H9 (cell line): ENCODE results near the gene SIPA1L3. TPM values are rescaled to one million over a fixed set of nuclear protein-coding genes. Genes with fewer than 3 reads are reported as not detected.

ENCODE experiments used
- DNase-seq: peaks from one replicate; pipeline ENCODE4 v3.0.0-alpha.2; 2017
- H2AFZ ChIP-seq: one replicate; pipeline ENCODE4 v1.6.1; 2013; ENCODE audit warnings: mild to moderate bottlenecking, low read length, control low read depth, moderate library complexity
- H2AK5ac ChIP-seq: 2 replicates; pipeline ENCODE4 v1.6.1; 2013; ENCODE audit warnings: low read length, control low read depth, mixed read lengths; ENCODE audit not compliant: insufficient read length
- H2BK120ac ChIP-seq: one replicate; pipeline ENCODE4 v1.6.1; 2013; ENCODE audit warnings: low read depth, mild to moderate bottlenecking, low read length, control low read depth, inconsistent platforms; ENCODE audit not compliant: poor library complexity, severe bottlenecking
- H2BK12ac ChIP-seq: 2 replicates; pipeline ENCODE4 v1.6.1; 2013; ENCODE audit warnings: low read length, control low read depth, mixed read lengths, low read depth; ENCODE audit not compliant: insufficient read length
- H2BK15ac ChIP-seq: 2 replicates; pipeline ENCODE4 v1.6.1; 2013; ENCODE audit warnings: low read depth, low read length, control low read depth
- H2BK20ac ChIP-seq: one replicate; pipeline ENCODE4 v1.6.1; 2013; ENCODE audit warnings: low read depth, mild to moderate bottlenecking, low read length, control low read depth, inconsistent platforms; ENCODE audit not compliant: poor library complexity, severe bottlenecking
- H2BK5ac ChIP-seq: 2 replicates; pipeline ENCODE4 v1.6.1; 2013; ENCODE audit warnings: low read length, control low read depth, mixed read lengths; ENCODE audit not compliant: insufficient read length
- H3K14ac ChIP-seq: 2 replicates; pipeline ENCODE4 v1.6.1; 2013; ENCODE audit warnings: low read length, control low read depth; ENCODE audit not compliant: insufficient read depth
- H3K18ac ChIP-seq: 2 replicates; pipeline ENCODE4 v1.6.1; 2013; ENCODE audit warnings: low read depth, mild to moderate bottlenecking, mixed read lengths, low read length, control low read depth; ENCODE audit not compliant: insufficient read length
- H3K23ac ChIP-seq: 2 replicates; pipeline ENCODE4 v1.6.1; 2013; ENCODE audit warnings: low read length, control low read depth, mixed read lengths, low read depth; ENCODE audit not compliant: insufficient read length
- H3K23me2 ChIP-seq: 2 replicates; pipeline ENCODE4 v1.6.1; 2013; ENCODE audit warnings: low read depth, mild to moderate bottlenecking, mixed read lengths, low read length, control low read depth; ENCODE audit not compliant: insufficient read length, poor library complexity, severe bottlenecking
- H3K27ac ChIP-seq: 2 replicates; pipeline ENCODE4 v1.5.1; 2013; ENCODE audit warnings: low read length, control low read depth, mixed read lengths, low read depth; ENCODE audit not compliant: insufficient read length
- H3K27me3 ChIP-seq: 2 replicates; pipeline ENCODE4 v1.6.1; 2013; ENCODE audit warnings: low read length, control low read depth, inconsistent platforms; ENCODE audit not compliant: insufficient read depth
- H3K4ac ChIP-seq: 2 replicates; pipeline ENCODE4 v1.6.1; 2013; ENCODE audit warnings: low read depth, mild to moderate bottlenecking, control low read depth, inconsistent platforms, low read length, moderate library complexity
- H3K4me1 ChIP-seq: 2 replicates; pipeline ENCODE4 v1.6.1; 2013; ENCODE audit warnings: low read length, control low read depth, inconsistent platforms; ENCODE audit not compliant: insufficient read depth
- H3K4me2 ChIP-seq: 2 replicates; pipeline ENCODE4 v1.6.1; 2013; ENCODE audit warnings: low read length, control low read depth, mixed read lengths; ENCODE audit not compliant: insufficient read length, insufficient read depth
- H3K56ac ChIP-seq: 2 replicates; pipeline ENCODE4 v1.6.1; 2013; ENCODE audit warnings: low read depth, mild to moderate bottlenecking, mixed read lengths, low read length, control low read depth; ENCODE audit not compliant: insufficient read length
- H3K79me1 ChIP-seq: 2 replicates; pipeline ENCODE4 v1.6.1; 2013; ENCODE audit warnings: low read depth, mild to moderate bottlenecking, moderate library complexity, low read length, control low read depth, inconsistent platforms; ENCODE audit not compliant: insufficient read depth, poor library complexity, severe bottlenecking
- H3K79me2 ChIP-seq: 2 replicates; pipeline ENCODE4 v1.6.1; 2013; ENCODE audit warnings: low read length, control low read depth, inconsistent platforms; ENCODE audit not compliant: insufficient read depth
- H3K9ac ChIP-seq: 2 replicates; pipeline ENCODE4 v1.6.1; 2013; ENCODE audit warnings: low read length, control low read depth, mixed read lengths; ENCODE audit not compliant: insufficient read length; ENCODE audit errors: extremely low read depth
- H3K9me3 ChIP-seq: one replicate; pipeline ENCODE4 v1.6.1; 2013; ENCODE audit warnings: low read depth, low read length, inconsistent platforms; ENCODE audit not compliant: control insufficient read depth
- H3T11ph ChIP-seq: one replicate; pipeline ENCODE4 v1.6.1; 2013; ENCODE audit warnings: mild to moderate bottlenecking, low read length, control low read depth, inconsistent platforms
- H4K20me1 ChIP-seq: one replicate; pipeline ENCODE4 v1.6.1; 2013; ENCODE audit not compliant: control insufficient read depth, insufficient read length, insufficient read depth
- H4K5ac ChIP-seq: 2 replicates; pipeline ENCODE4 v1.6.1; 2013; ENCODE audit warnings: low read depth, mild to moderate bottlenecking, mixed read lengths, low read length, control low read depth; ENCODE audit not compliant: insufficient read length
- H4K8ac ChIP-seq: replicated peaks from 2 replicates; pipeline ENCODE4 v1.6.1; 2013; ENCODE audit warnings: low read length, control low read depth, mixed read lengths, low read depth; ENCODE audit not compliant: insufficient read length
- H4K91ac ChIP-seq: 2 replicates; pipeline ENCODE4 v1.6.1; 2013; ENCODE audit warnings: low read depth, mild to moderate bottlenecking, moderate library complexity, mixed read lengths, low read length, control low read depth; ENCODE audit not compliant: insufficient read length
- H3K27ac Mint-ChIP-seq, 3 experiments: 2 replicates in 2 of 3; 3 replicates in 1 of 3; pipeline ENCODE4 v1.8.0; 2020 to 2021; ENCODE audit warnings: mixed read lengths in 3 of 3, mild to moderate bottlenecking in 1 of 3, moderate library complexity in 1 of 3
- H3K27me3 Mint-ChIP-seq: 2 replicates; pipeline ENCODE4 v1.8.0; 2021; ENCODE audit warnings: low read depth, mild to moderate bottlenecking, moderate library complexity, mixed read lengths
- H3K36me3 Mint-ChIP-seq, 3 experiments: 2 replicates in 2 of 3; 3 replicates in 1 of 3; pipeline ENCODE4 v1.8.0; 2020 to 2021; ENCODE audit warnings: low read depth in 3 of 3, mixed read lengths in 3 of 3; ENCODE audit not compliant: insufficient read depth in 1 of 3
- H3K4me1 Mint-ChIP-seq, 2 experiments: 2 replicates each; pipeline ENCODE4 v1.8.0; 2020; ENCODE audit warnings: mixed read lengths in 2 of 2
- H3K4me3 Mint-ChIP-seq, 2 experiments: 2 replicates in 1 of 2; 3 replicates in 1 of 2; pipeline ENCODE4 v1.8.0; 2020 to 2021; ENCODE audit warnings: mild to moderate bottlenecking in 2 of 2, mixed read lengths in 2 of 2, moderate library complexity in 1 of 2
- H3K9me3 Mint-ChIP-seq, 2 experiments: 2 replicates in 1 of 2; 3 replicates in 1 of 2; pipeline ENCODE4 v1.8.0; 2020; ENCODE audit warnings: mild to moderate bottlenecking in 2 of 2, mixed read lengths in 2 of 2, moderate library complexity in 1 of 2
- CTCF ChIP-seq: fragments of 200-600 bp; sonication (generic); conservative IDR thresholded peaks from 3 replicates; pipeline ENCODE4 v1.8.0; 2021; ENCODE audit warnings: antibody characterized with exemption, mild to moderate bottlenecking
- WGBS: extraction: QIAGEN DNeasy Blood & Tissue Kit; methylation state at CpG from one replicate; pipeline ENCODE4 v1.1.7; 2013; ENCODE audit warnings: missing lambda C conversion rate, low lambda C conversion rate, mixed read lengths; ENCODE audit not compliant: insufficient read length; ENCODE audit errors: extremely low coverage; 5-methylcytosine and 5-hydroxymethylcytosine counted together
- total RNA-seq: library from RNA; stranded (reverse); gene quantifications from 2 replicates; pipeline ENCODE4 v1.2.1, GENCODE V29; 2021

Gene SIPA1L3
- total RNA-seq, 1 experiment from 2014 or later: 40.1 TPM

- H3K18ac ChIP-seq: no peak overlapping the region
- H3K4ac ChIP-seq: no peak overlapping the region
- H2BK5ac ChIP-seq: no peak overlapping the region
- Mint-ChIP-seq H3K27me3 (peaks cover 6% of the 10 kb centered on the region), H3K4me3 (no peak overlapping the region), H3K9me3 (peaks cover 7 to 16% of the 10 kb centered on the region in 2 experiments), H3K36me3 (peaks cover 0 to 3% (median 1%) of the 10 kb centered on the region in 3 experiments; a peak in 5 of 7 replicates), H3K27ac (no peak overlapping the region), H3K4me1 (peaks cover 10 to 11% of the 10 kb centered on the region in 2 experiments)
- H2BK20ac ChIP-seq: no peak overlapping the region
- H3K14ac ChIP-seq: no peak overlapping the region
- no peak overlapping the region for H3T11ph ChIP-seq
- H2AFZ ChIP-seq: no peak overlapping the region
- H3K79me2 ChIP-seq: no peaks in the 10 kb centered on the region
- TF ChIP-seq CTCF: no peak
- H3K23ac ChIP-seq: no peak overlapping the region
- no peak overlapping the region for H4K8ac ChIP-seq
- no peak overlapping the region for H3K56ac ChIP-seq
- H3K27ac ChIP-seq: no peak overlapping the region
- no peak overlapping the region for H2BK15ac ChIP-seq
- no peaks in the 10 kb centered on the region for H3K9me3 ChIP-seq
- no peak overlapping the region for H3K9ac ChIP-seq
- no peak overlapping the region for H2BK120ac ChIP-seq
- no peaks in the 10 kb centered on the region for H3K23me2 ChIP-seq
- DNase-seq: no peak
- no peak overlapping the region for H4K91ac ChIP-seq
- H4K20me1 ChIP-seq: no peaks in the 10 kb centered on the region
- no peaks in the 10 kb centered on the region for H3K79me1 ChIP-seq
- no peaks in the 10 kb centered on the region for H3K4me1 ChIP-seq
- H3K4me2 ChIP-seq: no peak overlapping the region
- H3K27me3 ChIP-seq: no peaks in the 10 kb centered on the region
- H2BK12ac ChIP-seq: no peak overlapping the region
- no peak overlapping the region for H4K5ac ChIP-seq
- no peak overlapping the region for H2AK5ac ChIP-seq
- WGBS: no CpG with 5 or more reads among the region's 2 CpGs
Measured at GRCh38 chr19:37876032-37876431, 31.0 kb upstream of the SIPA1L3 start.
